ENCODE results near the gene CTXND2.

DNA sequence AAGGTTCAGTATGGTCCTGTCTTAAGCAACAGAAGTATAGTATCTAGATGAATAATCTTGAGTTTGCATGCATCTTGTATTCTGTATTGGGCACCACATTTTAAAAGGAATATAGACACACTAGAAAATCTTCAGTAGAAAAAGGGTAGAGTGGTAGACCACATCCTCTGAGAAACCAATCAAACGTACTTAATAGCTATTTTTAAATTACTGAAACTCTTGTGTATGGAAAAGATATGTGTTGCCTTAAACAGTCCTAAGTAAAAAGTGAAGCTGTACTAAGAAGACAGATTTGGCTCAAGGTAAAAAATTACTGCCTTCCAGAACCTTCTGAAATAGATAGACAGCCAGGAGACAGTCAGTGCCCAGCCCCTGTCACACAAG, 3.1 kb downstream of the CTXND2 start:
- TF ChIP-seq, protein P1, sequence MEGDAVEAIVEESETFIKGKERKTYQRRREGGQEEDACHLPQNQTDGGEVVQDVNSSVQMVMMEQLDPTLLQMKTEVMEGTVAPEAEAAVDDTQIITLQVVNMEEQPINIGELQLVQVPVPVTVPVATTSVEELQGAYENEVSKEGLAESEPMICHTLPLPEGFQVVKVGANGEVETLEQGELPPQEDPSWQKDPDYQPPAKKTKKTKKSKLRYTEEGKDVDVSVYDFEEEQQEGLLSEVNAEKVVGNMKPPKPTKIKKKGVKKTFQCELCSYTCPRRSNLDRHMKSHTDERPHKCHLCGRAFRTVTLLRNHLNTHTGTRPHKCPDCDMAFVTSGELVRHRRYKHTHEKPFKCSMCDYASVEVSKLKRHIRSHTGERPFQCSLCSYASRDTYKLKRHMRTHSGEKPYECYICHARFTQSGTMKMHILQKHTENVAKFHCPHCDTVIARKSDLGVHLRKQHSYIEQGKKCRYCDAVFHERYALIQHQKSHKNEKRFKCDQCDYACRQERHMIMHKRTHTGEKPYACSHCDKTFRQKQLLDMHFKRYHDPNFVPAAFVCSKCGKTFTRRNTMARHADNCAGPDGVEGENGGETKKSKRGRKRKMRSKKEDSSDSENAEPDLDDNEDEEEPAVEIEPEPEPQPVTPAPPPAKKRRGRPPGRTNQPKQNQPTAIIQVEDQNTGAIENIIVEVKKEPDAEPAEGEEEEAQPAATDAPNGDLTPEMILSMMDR (IDR thresholded peaks at IDR 0.05) = no peak
- no peak for TF ChIP-seq POLR2A (IDR thresholded peaks at IDR 0.05)

Data from esophagus squamous epithelium (tissue), 4 donors.